HG02943 (cell line): Measurements from ENCODE around the gene ETHE1.
"Not testable (repeated sequence)": the region's sequence is repeated elsewhere in the genome, so short reads cannot be mapped to it uniquely, and the experiment has no call there.

Experiments
- ATAC-seq: cut with Tn5 transposase; IDR thresholded peaks from one replicate; pipeline ENCODE4 v1.9.1; 2021; ENCODE audit warnings: mild to moderate bottlenecking, low read depth, moderate library complexity; ENCODE audit not compliant: unreplicated experiment

The ETHE1 gene

DNA sequence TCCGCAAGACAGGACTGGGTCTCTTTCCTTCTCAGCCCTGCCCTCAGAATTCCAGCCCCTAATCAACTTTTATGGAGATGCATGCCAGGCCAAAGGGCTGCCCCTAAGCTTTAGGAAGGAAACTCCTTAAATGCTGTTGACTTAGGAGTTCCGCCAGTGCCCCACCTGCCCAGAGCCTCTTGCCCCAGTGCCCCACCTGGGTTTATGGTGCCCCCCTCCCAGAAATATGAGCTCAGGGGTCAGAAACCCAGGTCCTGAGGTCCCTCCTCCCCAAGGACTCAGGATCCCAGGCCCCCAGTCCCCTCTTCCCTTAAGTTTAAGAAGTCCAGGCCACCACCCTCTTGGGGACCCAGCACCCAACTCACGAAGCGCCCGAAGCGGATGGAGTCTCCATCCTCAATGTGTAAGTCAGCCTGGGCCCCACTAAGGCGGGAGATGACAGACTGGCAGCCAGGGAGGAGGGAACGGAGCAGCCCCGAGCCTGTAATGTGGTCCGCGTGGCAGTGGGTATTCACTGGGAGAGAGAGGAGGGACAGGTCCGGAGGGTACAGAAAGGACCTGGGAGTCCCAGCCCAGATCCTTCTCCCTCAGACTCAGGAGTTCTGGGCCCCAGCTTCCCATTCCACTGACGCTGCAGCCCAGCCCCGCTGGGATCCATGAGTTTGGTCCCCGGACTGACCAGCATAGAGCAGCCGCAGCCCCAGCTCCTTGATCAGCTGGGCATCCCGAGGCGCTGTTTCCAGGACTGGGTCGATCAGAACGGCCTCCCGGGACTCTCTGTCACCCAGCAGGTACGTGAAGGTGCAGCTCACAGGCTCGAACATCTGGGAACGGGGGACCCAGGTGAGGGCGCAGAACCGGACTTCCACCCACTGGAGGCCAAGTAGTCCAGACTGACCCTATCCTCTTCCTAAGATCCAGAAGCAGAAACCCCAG lies 897 bp downstream of the ETHE1 start:
- peak; percentile 17 for ATAC-seq

DNA sequence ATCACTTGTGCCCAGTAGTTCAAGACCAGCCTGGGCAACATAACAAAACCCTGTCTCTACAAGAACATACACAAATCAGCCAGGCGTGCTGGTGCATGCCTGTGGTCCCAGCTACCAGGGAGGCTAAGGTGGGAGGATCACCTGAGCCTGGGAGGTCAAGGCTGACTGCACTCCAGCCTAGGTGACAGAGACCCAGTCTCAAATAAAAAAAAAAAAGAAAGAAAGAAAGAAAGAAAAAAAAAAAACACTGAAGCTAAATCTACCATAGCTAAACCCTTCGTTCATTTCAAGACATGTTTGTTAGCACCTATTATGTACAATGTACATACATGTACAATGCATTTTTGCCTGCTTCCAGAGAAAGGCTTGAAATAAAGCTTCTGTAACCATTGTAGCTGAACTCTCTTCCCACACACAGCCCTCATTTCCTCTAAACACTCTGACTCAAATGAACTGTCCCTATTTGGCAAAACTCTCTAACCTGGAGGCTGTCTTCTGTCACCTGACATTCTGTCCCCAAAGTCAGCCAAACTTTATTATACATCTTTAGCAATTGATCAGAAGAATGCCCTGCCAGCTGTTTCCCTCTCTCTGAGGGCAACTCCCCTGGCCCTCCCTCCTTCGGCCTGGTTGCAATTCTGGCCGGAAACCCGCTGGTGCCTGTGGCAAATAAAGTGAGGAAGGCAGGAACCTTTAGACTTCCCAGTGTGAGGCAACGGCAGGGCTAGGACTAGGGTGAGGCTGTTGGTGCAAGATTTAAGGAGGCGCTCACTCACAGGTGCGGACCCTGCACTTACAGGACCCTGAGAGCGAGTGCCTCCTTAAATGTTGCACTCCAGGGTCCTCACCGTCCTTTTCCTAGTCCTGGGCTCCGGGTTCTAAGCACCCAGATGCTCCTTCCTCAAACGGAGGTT lies 1.8 kb downstream of the ETHE1 start:
- no peak for ATAC-seq

GRCh38 chr19:43523696-43524095 lies 3.3 kb downstream of the ETHE1 start:
- not testable (repeated sequence) for ATAC-seq

GRCh38 chr19:43522929-43523328 lies 4.1 kb downstream of the ETHE1 start:
- ATAC-seq, result no peak

GRCh38 chr19:43519436-43520088 lies 7.4 kb downstream of the ETHE1 start:
- no peak for ATAC-seq

DNA sequence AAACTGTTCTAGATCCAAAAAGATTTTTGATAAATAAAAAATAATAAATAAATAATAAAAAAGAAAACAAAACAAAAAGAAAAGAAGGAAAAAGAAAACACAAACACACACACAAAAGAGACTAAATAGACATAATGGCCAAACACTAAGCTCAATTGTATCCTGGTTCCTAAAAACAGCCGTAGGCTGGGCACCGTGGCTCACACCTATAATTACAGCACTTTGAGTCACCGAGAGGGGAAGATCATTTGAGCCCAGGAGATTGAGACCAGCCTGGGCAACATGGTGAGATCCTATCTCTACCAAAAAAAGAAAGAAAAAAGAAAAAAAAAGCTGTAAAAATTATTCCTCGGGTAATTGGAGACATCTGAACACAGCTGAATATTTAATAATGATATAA lies 8.9 kb downstream of the ETHE1 start:
- no peak for ATAC-seq

- not testable (repeated sequence) for ATAC-seq
Measured at GRCh38 chr19:43512399-43512798, 14.6 kb downstream of the ETHE1 start.

- no peak for ATAC-seq
Measured at GRCh38 chr19:43511324-43511723, 15.7 kb downstream of the ETHE1 start.

GRCh38 chr19:43510713-43511112 lies 16.3 kb downstream of the ETHE1 start:
- ATAC-seq, result no peak

DNA sequence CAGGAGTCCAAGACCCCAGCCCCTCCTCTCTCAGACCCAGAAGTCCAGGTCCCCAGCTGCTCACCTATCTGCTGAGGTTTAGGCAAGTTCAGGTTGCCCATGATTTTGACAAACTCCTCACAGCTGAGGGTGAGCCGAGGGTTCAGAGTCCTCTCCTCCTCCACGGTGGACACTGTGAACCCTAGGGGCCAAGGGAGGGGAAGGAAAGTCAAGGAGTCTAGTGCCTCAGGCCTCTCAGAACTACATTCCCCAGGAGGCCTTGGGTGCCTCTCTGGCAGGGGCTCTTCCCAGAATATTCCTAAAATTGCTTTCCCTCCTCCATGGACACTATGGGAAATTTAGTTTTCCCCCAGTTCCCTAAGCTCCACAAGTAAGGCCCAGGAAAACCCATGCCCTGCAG lies 19.1 kb downstream of the ETHE1 start:
- ATAC-seq, result no peak

- no peak for ATAC-seq
Measured at GRCh38 chr19:43506629-43507028, 20.4 kb downstream of the ETHE1 start.

DNA sequence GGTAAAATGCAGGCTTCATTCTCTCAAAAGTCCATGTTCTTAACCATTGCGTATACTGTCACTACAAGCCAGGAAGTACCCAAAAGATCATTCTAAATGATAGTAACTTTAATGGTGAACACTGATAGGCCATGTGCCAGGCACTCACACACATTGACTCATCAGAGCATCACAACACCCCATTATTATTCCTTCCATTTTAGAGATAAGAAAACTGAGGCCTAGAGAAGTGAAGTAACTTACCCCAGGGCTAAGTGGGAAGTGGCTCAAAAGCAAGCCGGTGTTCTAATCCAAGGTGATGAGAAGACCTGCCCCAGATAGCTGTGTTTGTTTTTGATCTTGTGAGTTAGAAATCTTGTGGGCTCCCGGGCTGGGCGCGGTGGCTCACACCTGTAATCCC lies 21.1 kb downstream of the ETHE1 start:
- no peak for ATAC-seq

GRCh38 chr19:43505186-43505456 lies 21.9 kb downstream of the ETHE1 start:
- no peak for ATAC-seq

- ATAC-seq, result peak; percentile 13
Measured at GRCh38 chr19:43504426-43505185, 22.4 kb downstream of the ETHE1 start, which contains the start of gene PHLDB3. Gene PHLDB3, minus strand, starts transcription at chr19:43504746. Its CDS starts 628 bp downstream, at chr19:43504118.

- peak; percentile 86 for ATAC-seq
Measured at GRCh38 chr19:43503501-43504425, 23.2 kb downstream of the ETHE1 start.

GRCh38 chr19:43502419-43502976 lies 24.5 kb downstream of the ETHE1 start:
- no peak for ATAC-seq

GRCh38 chr19:43501661-43502418 lies 25.2 kb downstream of the ETHE1 start:
- ATAC-seq, result no peak

DNA sequence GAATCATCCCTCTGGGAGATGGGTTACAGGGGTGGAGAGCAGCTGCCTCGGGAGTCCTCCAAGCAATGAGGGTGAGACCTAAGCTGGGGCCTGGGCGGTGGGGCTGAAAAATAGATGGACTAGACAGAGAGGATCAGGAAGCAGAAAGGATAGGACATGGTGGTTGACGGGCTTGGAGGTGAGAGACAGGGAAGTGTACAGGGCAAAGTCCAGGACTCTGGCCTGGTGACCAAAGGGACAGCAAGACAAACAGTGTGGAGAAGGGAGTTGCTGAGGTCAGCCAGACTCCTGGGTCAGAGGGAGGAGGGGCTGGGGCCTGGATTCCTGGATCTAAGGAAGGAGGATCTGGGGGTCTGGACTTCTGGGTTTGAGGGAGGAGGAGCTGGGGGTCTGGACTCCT lies 28.0 kb downstream of the ETHE1 start:
- no peak for ATAC-seq
